ENCODE results near the gene HCFC1R1.

Gene HCFC1R1

GRCh38 chr16:2992383-2993081 is 31.2 kb downstream of the HCFC1R1 start:
- FAIRE-seq = no peak

- no peak for FAIRE-seq
These were observed 32.0 kb downstream of the HCFC1R1 start for GRCh38 chr16:2991566-2992261.

DNA sequence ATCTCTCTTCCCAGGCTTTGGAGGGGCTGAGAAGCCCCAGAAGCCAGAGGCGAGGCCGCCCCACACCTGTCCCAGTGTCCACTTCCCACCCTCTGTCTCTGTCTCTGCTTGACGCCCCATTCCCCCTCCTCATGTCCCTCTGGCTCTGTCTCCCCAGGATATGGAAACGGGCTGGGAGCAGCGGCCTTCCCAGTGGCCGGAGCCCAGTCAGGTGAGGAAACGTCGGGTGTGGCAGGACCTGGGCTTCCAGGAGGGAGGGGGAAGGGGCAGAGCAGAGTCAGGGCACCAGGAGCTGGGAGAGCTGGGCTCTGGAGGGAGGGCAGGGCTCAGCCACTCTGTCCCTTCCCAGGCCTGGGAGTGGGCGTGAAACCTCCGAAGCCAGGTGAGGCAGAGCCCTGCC is 32.9 kb downstream of the HCFC1R1 start:
- no peak for FAIRE-seq

DNA sequence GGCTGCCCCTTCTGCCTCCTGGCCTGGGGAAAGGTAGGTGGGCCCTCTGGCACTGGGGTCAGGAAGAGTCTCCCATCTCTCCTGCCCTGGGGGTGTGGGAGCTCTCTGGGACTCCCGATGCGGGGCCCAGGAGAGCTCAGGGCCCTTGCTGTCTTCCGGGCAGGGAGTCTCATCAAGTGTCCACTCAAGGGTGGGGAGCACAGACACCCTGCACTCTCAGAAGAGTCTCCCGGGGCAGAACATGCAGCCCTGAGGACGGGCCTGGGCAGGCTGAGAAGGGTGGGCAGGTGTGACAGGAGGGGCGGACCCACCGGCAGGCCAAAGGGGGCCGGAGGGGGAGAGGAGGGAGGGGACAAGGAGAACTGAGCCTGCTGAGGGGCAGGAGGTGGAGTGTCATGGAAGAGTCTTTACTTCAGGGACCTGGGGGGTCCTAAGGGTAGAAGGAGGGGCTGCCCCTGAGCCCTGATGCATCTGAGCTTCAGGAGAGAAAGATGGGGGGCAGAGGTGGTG is 35.1 kb downstream of the HCFC1R1 start:
- no peak for FAIRE-seq

- FAIRE-seq = no peak
These were observed 35.9 kb downstream of the HCFC1R1 start for GRCh38 chr16:2987833-2988232.

DNA sequence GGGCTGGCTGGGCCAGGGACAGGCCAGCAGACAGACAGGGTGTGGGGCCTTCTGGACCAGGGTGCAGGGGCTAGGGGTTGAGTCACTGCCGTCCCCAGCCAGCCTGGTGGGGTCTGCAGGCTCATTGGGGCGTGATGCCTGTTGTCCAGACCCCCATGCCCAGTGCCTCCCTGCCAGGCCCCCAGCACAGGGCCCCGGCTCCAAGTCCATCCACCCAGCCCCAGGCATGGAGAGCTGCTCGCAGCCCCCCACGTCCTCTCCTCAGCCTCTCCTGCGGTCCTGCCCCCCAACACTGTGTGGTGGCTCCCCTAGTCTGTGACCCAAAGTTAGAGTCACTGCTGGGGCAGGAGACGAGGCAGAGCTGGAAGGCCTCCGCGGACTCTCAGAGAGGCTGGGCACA is 36.5 kb downstream of the HCFC1R1 start:
- FAIRE-seq = no peak

DNA sequence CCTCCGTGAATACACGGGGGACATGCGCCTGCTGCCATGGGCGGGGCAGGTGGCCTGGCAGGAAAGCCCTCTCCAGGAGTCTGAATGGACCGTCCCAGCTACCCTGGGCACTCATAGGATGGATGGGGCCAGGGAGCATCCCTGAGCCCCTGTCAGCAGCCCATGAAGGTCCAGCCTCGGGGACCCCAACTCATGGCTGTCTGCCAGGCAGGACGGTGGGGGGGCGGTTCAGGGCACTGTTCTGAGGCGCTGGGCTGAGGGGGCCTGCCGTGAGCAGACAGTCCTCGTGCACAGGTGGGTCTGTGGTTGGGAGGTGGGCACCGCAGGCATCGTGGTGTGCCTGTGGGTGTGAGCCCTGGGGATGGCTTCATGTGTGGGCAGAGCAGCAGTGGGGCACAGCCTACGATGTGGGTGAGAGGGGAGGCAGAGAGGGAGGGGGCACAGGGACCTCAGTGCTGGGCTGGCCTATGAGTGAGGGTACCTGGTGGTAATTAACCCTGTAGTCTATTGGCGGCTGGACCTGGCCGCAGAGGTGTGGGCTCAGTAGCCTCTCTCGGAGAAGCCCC is 37.0 kb downstream of the HCFC1R1 start:
- FAIRE-seq = no peak

DNA sequence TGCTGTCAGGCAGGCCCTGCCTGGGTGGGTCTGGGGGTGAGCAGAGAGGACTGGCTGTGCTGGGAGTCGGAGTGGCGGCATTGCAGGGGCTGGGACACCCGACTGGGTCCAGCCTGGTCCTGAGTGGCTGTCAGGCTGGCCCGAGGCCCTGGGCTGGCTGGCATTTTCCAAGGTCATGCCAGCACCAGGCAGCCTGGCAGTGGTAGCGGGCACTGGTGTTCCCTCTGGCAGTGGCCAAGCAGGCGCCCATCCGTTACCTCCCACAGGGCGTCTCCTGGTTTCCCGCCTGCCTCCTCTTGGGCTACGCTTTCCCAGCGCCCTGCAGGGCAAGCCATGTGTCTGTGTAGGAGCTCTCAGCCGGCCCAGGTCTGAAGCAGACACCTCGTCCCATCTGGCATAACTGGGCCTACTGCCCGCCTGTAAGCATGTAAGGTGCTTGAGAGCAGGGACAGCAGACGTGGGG is 37.8 kb downstream of the HCFC1R1 start:
- FAIRE-seq = no peak

DNA sequence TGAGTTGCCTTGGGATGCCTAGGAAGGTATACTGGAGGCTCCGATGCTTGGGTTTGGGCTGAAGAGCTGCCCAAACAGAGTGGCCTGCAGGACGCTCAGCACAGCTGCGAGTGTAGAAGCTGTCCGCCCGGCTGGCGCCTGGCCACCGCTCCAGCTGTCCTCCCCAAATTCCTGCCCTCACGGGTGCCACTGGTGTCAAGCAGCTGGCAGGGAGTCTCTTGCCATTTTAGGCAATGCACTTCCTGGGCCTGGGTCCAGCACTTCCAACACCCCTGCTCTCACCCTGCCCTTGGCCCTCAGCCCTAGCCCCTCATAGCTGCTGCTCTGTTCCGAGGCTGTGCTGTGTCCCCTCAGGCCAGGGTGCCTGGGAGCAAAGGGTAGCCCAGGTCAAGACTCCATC is 38.3 kb downstream of the HCFC1R1 start:
- no peak for FAIRE-seq

- FAIRE-seq = no peak
These were observed 40.0 kb downstream of the HCFC1R1 start for GRCh38 chr16:2983706-2984136.

DNA sequence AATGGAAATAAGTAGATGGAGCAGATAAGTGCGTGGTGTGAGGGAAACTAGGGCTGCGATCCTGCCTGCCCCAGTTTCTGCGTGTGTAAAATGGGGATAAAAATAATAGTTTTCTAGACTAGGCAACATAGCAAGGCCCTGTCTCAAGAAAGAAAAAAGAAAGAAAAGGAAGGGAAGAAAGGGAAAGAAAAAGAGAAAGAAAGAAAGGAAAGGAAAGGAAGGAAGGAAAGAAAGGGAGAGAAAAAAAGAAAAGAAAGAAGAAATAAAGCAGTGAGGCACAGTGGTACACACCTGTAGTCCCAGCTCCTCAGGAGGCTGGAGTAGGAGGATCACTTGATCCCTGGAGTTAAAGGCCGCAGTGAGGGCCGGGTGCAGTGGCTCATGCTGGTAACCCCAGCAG is 41.3 kb downstream of the HCFC1R1 start:
- FAIRE-seq = no peak

- FAIRE-seq = no peak
These were observed 41.9 kb downstream of the HCFC1R1 start for GRCh38 chr16:2981899-2982250.

GRCh38 chr16:2981177-2981898 is 42.4 kb downstream of the HCFC1R1 start:
- no peak for FAIRE-seq

GRCh38 chr16:2980227-2981176 is 43.2 kb downstream of the HCFC1R1 start, which contains the start of gene PKMYT1:
Gene PKMYT1 (minus strand): TSS chr16:2980446. CDS start chr16:2979657, 789 bp downstream.
- FAIRE-seq = no peak

GRCh38 chr16:2979669-2980226 is 44.0 kb downstream of the HCFC1R1 start:
- no peak for FAIRE-seq

GRCh38 chr16:2977440-2977839 is 46.3 kb downstream of the HCFC1R1 start:
- no peak for FAIRE-seq

GRCh38 chr16:2976673-2977072 is 47.1 kb downstream of the HCFC1R1 start:
- FAIRE-seq = no peak

DNA sequence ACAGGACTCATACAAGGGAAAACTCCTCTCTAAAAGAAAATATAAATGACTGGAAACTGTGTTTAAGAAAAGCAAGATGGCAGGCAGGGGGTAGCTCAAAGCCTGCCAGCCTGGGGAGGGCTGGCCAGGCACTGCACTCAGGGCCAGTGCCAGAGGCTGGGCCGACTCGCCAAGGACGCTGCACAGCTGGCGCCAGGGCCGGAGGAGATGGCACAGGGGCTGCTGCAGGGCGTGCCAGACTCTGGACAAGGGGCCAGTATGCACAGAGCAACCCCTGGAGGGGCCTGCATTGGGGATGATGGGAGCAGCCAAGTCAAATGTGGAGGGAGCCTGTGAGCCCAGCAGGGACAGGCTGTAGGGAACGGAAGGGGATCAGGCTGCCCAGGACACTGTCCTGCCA is 47.5 kb downstream of the HCFC1R1 start:
- no peak for FAIRE-seq

DNA sequence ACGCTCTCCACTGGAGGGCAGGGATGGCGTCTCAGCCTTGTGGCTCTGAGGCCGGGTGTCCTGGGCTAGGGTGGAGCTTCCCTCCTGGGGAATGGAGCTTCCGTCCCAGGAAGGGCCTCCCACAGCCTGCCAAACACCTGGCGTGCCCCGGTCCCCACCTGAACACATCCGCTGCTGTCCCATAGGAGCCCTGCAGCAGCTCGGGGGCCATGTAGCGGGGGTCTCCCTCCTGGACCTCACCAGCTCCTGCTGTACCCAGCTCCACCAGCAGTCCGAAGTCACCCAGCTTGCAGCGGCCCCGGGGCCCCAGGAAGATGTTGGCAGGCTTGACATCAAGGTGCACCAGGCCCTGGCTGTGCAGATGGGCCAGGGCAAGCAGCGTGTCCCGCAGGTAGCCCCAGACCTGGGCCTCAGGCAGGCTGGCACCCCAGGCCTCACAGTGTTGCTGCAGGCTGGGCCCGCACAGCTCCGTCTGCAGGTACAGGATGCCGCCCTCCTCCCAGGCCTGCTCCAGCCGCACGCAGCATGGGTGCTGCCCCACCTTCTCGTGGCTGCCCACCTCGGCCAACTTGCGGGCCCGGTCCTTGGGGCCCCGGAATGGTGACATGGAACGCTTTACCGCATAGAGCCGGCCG is 48.5 kb downstream of the HCFC1R1 start:
- no peak for FAIRE-seq

- no peak for FAIRE-seq
These were observed 49.3 kb downstream of the HCFC1R1 start for GRCh38 chr16:2974319-2975056.
